Epithelial cell of esophagus (primary cell): ENCODE data around the gene PDE8B.

ENCODE experiments used
- DNase-seq: peaks from one replicate; pipeline ENCODE4 v3.0.0; 2010; ENCODE audit warnings: low read depth
- H3K4me3 ChIP-seq: 2 replicates; pipeline ENCODE4 v1.5.1; 2011; ENCODE audit warnings: mild to moderate bottlenecking, low read length, control low read depth
- TF ChIP-seq, protein P1 (sequence below): IDR thresholded peaks from 2 replicates; pipeline ENCODE4 v1.5.1; 2011; ENCODE audit warnings: low read depth, mild to moderate bottlenecking, low read length, control low read depth, inconsistent platforms; ENCODE audit not compliant: insufficient read depth; ENCODE audit errors: missing control alignments

The PDE8B gene

DNA sequence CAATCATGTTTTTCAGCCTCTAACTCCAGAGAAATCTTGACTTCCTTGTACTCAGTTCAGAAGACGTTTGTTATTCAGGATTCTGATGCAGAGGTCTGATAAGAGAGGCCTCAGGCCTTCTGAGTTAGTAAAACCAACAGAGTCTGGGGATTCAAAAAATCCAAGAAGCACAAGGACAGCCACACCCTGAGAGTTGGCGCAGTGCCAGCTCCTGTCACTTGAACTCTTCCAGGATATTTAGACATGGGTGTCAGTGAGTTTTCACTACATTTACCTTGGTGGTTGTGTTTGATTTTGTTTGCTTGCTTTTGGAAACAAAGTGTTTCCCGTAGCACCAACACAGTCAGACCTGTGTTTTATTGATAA lies 41.6 kb upstream of the PDE8B start:
- no peak overlapping the region for H3K4me3 ChIP-seq

GRCh38 chr5:77170196-77170890 lies 40.1 kb upstream of the PDE8B start:
- DNase-seq, result no peak
- H3K4me3 ChIP-seq, result no peak overlapping the region
- TF ChIP-seq, protein P1, sequence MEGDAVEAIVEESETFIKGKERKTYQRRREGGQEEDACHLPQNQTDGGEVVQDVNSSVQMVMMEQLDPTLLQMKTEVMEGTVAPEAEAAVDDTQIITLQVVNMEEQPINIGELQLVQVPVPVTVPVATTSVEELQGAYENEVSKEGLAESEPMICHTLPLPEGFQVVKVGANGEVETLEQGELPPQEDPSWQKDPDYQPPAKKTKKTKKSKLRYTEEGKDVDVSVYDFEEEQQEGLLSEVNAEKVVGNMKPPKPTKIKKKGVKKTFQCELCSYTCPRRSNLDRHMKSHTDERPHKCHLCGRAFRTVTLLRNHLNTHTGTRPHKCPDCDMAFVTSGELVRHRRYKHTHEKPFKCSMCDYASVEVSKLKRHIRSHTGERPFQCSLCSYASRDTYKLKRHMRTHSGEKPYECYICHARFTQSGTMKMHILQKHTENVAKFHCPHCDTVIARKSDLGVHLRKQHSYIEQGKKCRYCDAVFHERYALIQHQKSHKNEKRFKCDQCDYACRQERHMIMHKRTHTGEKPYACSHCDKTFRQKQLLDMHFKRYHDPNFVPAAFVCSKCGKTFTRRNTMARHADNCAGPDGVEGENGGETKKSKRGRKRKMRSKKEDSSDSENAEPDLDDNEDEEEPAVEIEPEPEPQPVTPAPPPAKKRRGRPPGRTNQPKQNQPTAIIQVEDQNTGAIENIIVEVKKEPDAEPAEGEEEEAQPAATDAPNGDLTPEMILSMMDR, result no peak

More for the DNA sequence above, 41.6 kb upstream of the PDE8B start:
- DNase-seq, result peak; percentile 23
- TF ChIP-seq, protein P1, result no peak

DNA sequence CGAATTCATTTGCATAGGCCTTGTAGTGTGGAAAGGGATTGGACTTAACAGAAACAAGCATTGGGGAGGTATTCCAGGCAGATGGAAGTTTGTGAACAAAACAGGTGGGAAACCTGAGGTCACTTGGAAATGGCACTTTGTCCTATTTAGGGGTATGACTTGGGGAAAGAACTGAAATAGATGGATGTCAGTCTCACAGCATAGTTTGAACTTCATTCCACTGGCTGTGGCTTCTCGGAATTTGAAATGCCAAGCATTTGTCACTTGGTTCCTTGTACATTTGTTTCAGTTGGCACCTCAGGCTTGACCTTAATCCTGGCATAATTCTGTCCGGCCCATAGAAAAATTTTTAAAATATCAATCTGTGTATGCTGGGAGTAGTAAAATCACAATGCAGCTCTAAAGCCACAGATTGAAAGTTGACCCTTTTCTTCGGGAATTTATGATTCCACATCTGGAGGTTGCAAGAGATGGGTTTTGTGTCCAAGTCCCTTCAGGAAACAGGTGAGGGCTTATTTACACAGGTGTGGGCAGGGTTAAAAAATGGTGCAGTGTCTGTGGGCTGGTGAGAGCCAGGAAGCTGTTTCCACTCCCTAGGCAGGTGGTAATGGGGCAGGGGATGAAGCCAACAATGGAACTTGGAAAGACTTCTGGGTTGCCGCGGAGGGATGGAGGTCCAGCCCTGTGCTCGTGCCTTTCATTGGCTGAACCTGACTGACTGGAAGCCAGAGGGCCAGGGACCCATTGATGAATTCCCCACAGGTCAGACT lies 39.2 kb upstream of the PDE8B start:
- H3K4me3 ChIP-seq, result no peak overlapping the region
- DNase-seq, result no peak
- TF ChIP-seq, protein P1, result no peak

DNA sequence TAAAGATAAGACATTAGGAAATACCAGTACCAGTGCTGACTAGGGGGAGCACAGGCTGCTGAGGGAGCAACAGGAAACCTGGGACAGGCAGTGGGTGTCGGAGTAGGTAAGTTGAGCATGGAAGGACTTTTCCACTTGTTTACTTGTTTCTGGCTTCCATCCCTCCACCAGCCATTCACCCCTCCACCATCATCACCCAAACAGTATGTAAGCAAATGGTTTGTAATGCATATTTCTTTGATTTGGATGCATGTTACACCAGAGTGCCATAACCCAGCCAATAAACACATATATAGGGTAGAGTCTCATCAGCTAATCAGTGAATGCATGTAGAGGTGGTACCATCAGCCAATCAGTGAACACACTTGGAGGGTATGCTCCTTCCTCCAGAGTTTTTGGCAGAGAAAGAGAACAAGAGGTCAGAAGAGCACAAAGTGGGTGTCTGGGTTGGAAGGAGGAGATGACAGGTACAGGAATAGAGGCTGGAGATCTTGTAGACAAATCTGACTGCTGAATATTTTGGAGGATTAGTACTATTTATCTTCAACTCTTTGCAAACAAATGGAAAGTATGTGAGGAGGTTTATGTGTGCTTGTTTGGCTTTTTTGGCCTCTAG lies 37.7 kb upstream of the PDE8B start:
- no peak for DNase-seq
- no peak overlapping the region for H3K4me3 ChIP-seq
- TF ChIP-seq, protein P1, result no peak

GRCh38 chr5:77174526-77174925 lies 36.0 kb upstream of the PDE8B start:
- no peak overlapping the region for H3K4me3 ChIP-seq
- TF ChIP-seq, protein P1, result no peak
- no peak for DNase-seq

DNA sequence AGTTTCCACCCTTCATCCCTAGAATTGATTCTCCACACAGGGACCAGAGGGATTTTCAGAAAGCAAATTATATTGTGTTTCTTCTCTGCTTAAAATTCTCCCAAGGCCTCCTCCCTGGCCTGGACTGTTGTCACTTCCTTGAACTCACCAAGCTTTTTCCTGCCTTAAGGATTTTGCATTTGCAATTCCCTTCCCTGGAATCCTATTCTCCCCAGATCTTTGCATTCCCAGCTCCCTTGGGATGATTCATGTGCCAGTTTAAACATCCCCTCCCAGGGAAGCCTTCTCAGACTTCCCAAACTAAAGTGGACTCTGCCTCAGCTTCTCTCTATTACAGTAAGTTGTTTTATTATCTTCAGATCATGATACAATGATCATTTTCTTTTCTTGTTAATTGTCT lies 35.2 kb upstream of the PDE8B start:
- H3K4me3 ChIP-seq, result no peak overlapping the region
- no peak for DNase-seq
- TF ChIP-seq, protein P1, result no peak
